Measurements from ENCODE around the gene TBC1D22A.

- TF ChIP-seq CTCF (IDR thresholded peaks at IDR 0.05 in 4 of 5, conservative IDR thresholded peaks at IDR 0.05 in 1 of 5), result no peak
- no peak for TF ChIP-seq POLR2A (IDR thresholded peaks at IDR 0.05)
These were observed 10.0 kb upstream of the TBC1D22A start for GRCh38 chr22:46752286-46752987.

All from gastrocnemius medialis (tissue), 4 donors.